ENCODE results near the gene MOB1A. TPM values are rescaled to one million over a fixed set of nuclear protein-coding genes. Genes with fewer than 3 reads are reported as not detected.

MOB1A gene
- total and polyA plus RNA-seq, 10 of the 15 experiments (the other 5 are each of a cell fraction or from before 2014, with no cell fraction given) = 41.2 to 232 (median 172) TPM

GRCh38 chr2:74137651-74138599, 40.8 kb downstream of the MOB1A start (continued):
- no peak for TF ChIP-seq NFYB (IDR thresholded peaks at IDR 0.05; ENCODE audit: insufficient read depth, low read depth, low read length)
- TF ChIP-seq MYB (IDR thresholded peaks at IDR 0.05; ENCODE audit: borderline replicate concordance, low read depth, low read length) = no peak
- TF ChIP-seq TCF3 (IDR thresholded peaks at IDR 0.05; ENCODE audit: borderline replicate concordance, insufficient read depth, low read depth, low read length) = no peak
- TF ChIP-seq SUZ12 (IDR thresholded peaks at IDR 0.05; ENCODE audit: unreplicated experiment) = no peak

GRCh38 chr2:74131901-74132300, 46.8 kb downstream of the MOB1A start:
- Histone ChIP-seq H4K20me1 (ENCODE audit: control insufficient read depth, insufficient read depth) (no peaks in the 10 kb centered on the region), H3K4me2 (ENCODE audit: control insufficient read depth, insufficient read depth) (no peak overlapping the region), H3K9me3 (replicated peaks; ENCODE audit: control insufficient read depth, insufficient read depth, low read length) (no peaks in the 10 kb centered on the region), H3K4me1 (ENCODE audit: control insufficient read depth, insufficient read depth, low read length) (no peaks in the 10 kb centered on the region), H3K27ac (ENCODE audit: control insufficient read depth, insufficient read depth) (no peak overlapping the region), H3K36me3 (ENCODE audit: control insufficient read depth in 2 of 2, insufficient read depth in 2 of 2, low read length in 1 of 2) (peaks cover 2 to 3% of the 10 kb centered on the region in 2 experiments; a peak in 3 of 4 replicates), H3K79me2 (ENCODE audit: control insufficient read depth, insufficient read depth, low read length) (no peaks in the 10 kb centered on the region), H3K27me3 (replicated peaks in 1 of 2; ENCODE audit: control insufficient read depth in 2 of 2, insufficient read depth in 2 of 2, low read length in 1 of 2) (no peaks in the 10 kb centered on the region), H3K9ac (ENCODE audit: control insufficient read depth, insufficient read depth, low read length) (no peak overlapping the region), H2AFZ (ENCODE audit: control insufficient read depth, low read depth, low read length) (no peak overlapping the region), H3K4me3 (no peak overlapping the region)
- 78% methylated on average over 5 of the region's 5 CpGs for WGBS (ENCODE audit: insufficient coverage, insufficient replicate concordance, low lambda C conversion rate, missing lambda C conversion rate)
- no peak for ATAC-seq
- ChIA-PET SMC1A (ENCODE audit: uncharacterized antibody, unreplicated experiment) (no interaction called here), CTCF (interaction anchor here (0.7 kb wide), 1 partner anchor 13 kb away, joined by 3 read pairs; no protein-coding TSS in a partner anchor), POLR2A (no interaction called here), RAD21 (ENCODE audit: unreplicated experiment) (no interaction called here)
- no peak for FAIRE-seq
- no peak for DNase-seq (ENCODE audit: low read depth, low spot score)
- intact Hi-C loops (cut with micrococcal nuclease; ENCODE audit: unreplicated experiment) (no loop called here), in situ Hi-C loops (cut with MboI) (no loop called here)
- TF ChIP-seq HDAC2 (IDR thresholded peaks at IDR 0.05) (no peak), LARP7 (IDR thresholded peaks at IDR 0.05) (no peak), ZSCAN29 (IDR thresholded peaks at IDR 0.05) (no peak)
- TF ChIP-seq, protein P1, sequence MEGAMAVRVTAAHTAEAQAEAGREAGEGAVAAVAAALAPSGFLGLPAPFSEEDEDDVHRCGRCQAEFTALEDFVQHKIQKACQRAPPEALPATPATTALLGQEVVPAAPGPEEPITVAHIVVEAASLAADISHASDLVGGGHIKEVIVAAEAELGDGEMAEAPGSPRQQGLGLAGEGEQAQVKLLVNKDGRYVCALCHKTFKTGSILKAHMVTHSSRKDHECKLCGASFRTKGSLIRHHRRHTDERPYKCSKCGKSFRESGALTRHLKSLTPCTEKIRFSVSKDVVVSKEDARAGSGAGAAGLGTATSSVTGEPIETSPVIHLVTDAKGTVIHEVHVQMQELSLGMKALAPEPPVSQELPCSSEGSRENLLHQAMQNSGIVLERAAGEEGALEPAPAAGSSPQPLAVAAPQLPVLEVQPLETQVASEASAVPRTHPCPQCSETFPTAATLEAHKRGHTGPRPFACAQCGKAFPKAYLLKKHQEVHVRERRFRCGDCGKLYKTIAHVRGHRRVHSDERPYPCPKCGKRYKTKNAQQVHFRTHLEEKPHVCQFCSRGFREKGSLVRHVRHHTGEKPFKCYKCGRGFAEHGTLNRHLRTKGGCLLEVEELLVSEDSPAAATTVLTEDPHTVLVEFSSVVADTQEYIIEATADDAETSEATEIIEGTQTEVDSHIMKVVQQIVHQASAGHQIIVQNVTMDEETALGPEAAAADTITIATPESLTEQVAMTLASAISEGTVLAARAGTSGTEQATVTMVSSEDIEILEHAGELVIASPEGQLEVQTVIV (IDR thresholded peaks at IDR 0.05; ENCODE audit: borderline replicate concordance, partially characterized antibody) = no peak
- BruUV-seq (replicated peaks) = no TSS peak

All from GM12878 (cell line).